D721Med (cell line): Measurements from ENCODE around the gene LTB.

Experiments
- DNase-seq: peaks from one replicate; pipeline ENCODE4 v3.0.0; 2011; ENCODE audit warnings: low spot score; ENCODE audit not compliant: insufficient read length
- FAIRE-seq: peaks from 2 replicates; lab custom pipeline; 2011; peaks lifted over from hg19 to GRCh38; lab: Jason Lieb, UNC
- TF ChIP-seq, protein P1 (sequence below): IDR thresholded peaks from 2 replicates; pipeline ENCODE4 v1.5.1; 2012; ENCODE audit warnings: mild to moderate bottlenecking, control low read depth; ENCODE audit not compliant: insufficient read depth; ENCODE audit errors: missing control alignments

LTB gene

DNA sequence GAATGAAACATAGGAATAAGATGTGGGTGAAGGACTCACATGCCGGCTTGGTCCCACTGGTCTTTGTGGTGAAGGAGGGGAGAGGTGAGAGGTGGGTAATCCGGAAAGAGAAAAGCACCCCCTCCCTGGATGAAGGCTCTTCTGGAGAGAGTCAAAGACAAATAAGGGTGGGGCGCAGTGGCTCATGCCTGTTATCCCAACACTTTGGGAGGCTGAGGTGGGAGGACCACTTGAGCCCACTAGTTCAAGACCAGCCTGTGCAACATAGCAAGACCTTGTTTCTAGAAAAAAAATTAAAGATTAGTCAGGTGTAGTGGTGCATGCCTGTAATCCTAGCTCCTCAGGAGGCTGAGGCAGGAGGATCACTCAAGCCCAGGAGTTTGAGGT lies 3.1 kb downstream of the LTB start:
- TF ChIP-seq, protein P1, sequence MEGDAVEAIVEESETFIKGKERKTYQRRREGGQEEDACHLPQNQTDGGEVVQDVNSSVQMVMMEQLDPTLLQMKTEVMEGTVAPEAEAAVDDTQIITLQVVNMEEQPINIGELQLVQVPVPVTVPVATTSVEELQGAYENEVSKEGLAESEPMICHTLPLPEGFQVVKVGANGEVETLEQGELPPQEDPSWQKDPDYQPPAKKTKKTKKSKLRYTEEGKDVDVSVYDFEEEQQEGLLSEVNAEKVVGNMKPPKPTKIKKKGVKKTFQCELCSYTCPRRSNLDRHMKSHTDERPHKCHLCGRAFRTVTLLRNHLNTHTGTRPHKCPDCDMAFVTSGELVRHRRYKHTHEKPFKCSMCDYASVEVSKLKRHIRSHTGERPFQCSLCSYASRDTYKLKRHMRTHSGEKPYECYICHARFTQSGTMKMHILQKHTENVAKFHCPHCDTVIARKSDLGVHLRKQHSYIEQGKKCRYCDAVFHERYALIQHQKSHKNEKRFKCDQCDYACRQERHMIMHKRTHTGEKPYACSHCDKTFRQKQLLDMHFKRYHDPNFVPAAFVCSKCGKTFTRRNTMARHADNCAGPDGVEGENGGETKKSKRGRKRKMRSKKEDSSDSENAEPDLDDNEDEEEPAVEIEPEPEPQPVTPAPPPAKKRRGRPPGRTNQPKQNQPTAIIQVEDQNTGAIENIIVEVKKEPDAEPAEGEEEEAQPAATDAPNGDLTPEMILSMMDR, result no peak
- DNase-seq, result no peak
- FAIRE-seq, result no peak

DNA sequence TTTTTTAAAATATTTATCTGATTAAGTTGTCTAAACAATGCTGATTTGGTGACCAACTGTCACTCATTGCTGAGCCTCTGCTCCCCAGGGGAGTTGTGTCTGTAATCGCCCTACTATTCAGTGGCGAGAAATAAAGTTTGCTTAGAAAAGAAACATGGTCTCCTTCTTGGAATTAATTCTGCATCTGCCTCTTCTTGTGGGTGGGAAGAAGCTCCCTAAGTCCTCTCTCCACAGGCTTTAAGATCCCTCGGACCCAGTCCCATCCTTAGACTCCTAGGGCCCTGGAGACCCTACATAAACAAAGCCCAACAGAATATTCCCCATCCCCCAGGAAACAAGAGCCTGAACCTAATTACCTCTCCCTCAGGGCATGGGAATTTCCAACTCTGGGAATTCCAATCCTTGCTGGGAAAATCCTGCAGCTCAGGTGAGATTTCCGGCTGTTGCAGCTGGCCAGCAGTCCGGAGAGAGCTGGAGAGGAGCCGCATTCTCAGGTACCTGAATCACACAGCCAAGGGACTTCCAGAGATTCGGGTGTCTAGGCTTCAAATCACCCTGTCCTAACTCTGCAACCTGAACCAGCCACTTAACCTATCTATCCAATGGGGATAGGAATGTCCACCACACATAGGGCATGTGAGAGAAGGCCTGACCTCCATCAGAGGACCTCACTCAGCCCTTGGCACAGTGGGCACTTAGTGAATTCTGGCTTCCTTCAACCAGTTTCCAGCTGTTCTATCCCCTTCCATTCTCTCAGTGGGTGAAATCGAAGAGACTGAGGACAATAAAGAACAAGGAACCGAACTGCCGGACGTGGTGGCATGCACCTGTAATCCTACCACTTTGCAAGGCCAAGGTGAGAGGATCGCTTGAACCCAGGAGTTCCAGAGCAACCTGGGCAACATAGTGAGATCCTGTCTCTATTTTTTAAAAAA lies 3.8 kb downstream of the LTB start:
- FAIRE-seq (no peak), DNase-seq (no peak)
- TF ChIP-seq, protein P1, result no peak

DNA sequence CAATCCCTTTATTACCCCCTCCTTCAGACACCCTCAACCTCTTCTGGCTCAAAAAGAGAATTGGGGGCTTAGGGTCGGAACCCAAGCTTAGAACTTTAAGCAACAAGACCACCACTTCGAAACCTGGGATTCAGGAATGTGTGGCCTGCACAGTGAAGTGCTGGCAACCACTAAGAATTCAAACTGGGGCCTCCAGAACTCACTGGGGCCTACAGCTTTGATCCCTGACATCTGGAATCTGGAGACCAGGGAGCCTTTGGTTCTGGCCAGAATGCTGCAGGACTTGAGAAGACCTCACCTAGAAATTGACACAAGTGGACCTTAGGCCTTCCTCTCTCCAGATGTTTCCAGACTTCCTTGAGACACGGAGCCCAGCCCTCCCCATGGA lies 4.7 kb downstream of the LTB start:
- TF ChIP-seq, protein P1, result no peak
- no peak for FAIRE-seq

DNA sequence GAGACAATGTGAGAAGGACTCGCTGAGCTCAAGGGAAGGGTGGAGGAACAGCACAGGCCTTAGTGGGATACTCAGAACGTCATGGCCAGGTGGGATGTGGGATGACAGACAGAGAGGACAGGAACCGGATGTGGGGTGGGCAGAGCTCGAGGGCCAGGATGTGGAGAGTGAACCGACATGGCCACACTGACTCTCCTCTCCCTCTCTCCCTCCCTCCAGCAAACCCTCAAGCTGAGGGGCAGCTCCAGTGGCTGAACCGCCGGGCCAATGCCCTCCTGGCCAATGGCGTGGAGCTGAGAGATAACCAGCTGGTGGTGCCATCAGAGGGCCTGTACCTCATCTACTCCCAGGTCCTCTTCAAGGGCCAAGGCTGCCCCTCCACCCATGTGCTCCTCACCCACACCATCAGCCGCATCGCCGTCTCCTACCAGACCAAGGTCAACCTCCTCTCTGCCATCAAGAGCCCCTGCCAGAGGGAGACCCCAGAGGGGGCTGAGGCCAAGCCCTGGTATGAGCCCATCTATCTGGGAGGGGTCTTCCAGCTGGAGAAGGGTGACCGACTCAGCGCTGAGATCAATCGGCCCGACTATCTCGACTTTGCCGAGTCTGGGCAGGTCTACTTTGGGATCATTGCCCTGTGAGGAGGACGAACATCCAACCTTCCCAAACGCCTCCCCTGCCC lies 5.2 kb downstream of the LTB start:
- TF ChIP-seq, protein P1, result no peak
- FAIRE-seq, result no peak

More for the DNA sequence above, 4.7 kb downstream of the LTB start:
- DNase-seq, result no peak

DNA sequence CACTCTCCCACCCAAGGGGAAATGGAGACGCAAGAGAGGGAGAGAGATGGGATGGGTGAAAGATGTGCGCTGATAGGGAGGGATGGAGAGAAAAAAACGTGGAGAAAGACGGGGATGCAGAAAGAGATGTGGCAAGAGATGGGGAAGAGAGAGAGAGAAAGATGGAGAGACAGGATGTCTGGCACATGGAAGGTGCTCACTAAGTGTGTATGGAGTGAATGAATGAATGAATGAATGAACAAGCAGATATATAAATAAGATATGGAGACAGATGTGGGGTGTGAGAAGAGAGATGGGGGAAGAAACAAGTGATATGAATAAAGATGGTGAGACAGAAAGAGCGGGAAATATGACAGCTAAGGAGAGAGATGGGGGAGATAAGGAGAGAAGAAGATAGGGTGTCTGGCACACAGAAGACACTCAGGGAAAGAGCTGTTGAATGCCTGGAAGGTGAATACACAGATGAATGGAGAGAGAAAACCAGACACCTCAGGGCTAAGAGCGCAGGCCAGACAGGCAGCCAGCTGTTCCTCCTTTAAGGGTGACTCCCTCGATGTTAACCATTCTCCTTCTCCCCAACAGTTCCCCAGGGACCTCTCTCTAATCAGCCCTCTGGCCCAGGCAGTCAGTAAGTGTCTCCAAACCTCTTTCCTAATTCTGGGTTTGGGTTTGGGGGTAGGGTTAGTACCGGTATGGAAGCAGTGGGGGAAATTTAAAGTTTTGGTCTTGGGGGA lies 6.1 kb downstream of the LTB start:
- TF ChIP-seq, protein P1, result no peak
- FAIRE-seq (no peak), DNase-seq (no peak)

More for the DNA sequence above, 5.2 kb downstream of the LTB start:
- no peak for DNase-seq

DNA sequence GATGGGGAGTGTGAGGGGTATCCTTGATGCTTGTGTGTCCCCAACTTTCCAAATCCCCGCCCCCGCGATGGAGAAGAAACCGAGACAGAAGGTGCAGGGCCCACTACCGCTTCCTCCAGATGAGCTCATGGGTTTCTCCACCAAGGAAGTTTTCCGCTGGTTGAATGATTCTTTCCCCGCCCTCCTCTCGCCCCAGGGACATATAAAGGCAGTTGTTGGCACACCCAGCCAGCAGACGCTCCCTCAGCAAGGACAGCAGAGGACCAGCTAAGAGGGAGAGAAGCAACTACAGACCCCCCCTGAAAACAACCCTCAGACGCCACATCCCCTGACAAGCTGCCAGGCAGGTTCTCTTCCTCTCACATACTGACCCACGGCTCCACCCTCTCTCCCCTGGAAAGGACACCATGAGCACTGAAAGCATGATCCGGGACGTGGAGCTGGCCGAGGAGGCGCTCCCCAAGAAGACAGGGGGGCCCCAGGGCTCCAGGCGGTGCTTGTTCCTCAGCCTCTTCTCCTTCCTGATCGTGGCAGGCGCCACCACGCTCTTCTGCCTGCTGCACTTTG lies 6.8 kb downstream of the LTB start, which contains the start of gene TNF:
TSS of gene TNF (plus strand) at position 231 of the 567 bp plus-strand sequence. CDS start at position 408, 177 bp downstream.
- TF ChIP-seq, protein P1, result no peak
- DNase-seq, result no peak
- no peak for FAIRE-seq
